Stimulated activated CD4-positive, alpha-beta T cell treated with anti-CD3 and anti-CD28 coated beads, Interleukin-4, amount 100 ng/mL, for 24 hours (primary cell): ENCODE results near the gene LIME1.
A peak's percentile ranks its signal among the peaks of the same experiment; 100 is the strongest.

Experiments used
- DNase-seq: peaks from one replicate; pipeline ENCODE4 v3.0.0-alpha.2; 2020

LIME1 gene

DNA sequence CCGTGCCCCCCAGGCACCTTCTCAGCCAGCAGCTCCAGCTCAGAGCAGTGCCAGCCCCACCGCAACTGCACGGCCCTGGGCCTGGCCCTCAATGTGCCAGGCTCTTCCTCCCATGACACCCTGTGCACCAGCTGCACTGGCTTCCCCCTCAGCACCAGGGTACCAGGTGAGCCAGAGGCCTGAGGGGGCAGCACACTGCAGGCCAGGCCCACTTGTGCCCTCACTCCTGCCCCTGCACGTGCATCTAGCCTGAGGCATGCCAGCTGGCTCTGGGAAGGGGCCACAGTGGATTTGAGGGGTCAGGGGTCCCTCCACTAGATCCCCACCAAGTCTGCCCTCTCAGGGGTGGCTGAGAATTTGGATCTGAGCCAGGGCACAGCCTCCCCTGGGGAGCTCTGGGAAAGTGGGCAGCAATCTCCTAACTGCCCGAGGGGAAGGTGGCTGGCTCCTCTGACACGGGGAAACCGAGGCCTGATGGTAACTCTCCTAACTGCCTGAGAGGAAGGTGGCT lies 39.1 kb upstream of the LIME1 start:
- no peak for DNase-seq

- DNase-seq = no peak
Observed at GRCh38 chr20:63697868-63698545, 38.5 kb upstream of the LIME1 start.

- peak; percentile 69 for DNase-seq
Observed at GRCh38 chr20:63698739-63699465, 37.6 kb upstream of the LIME1 start.

DNA sequence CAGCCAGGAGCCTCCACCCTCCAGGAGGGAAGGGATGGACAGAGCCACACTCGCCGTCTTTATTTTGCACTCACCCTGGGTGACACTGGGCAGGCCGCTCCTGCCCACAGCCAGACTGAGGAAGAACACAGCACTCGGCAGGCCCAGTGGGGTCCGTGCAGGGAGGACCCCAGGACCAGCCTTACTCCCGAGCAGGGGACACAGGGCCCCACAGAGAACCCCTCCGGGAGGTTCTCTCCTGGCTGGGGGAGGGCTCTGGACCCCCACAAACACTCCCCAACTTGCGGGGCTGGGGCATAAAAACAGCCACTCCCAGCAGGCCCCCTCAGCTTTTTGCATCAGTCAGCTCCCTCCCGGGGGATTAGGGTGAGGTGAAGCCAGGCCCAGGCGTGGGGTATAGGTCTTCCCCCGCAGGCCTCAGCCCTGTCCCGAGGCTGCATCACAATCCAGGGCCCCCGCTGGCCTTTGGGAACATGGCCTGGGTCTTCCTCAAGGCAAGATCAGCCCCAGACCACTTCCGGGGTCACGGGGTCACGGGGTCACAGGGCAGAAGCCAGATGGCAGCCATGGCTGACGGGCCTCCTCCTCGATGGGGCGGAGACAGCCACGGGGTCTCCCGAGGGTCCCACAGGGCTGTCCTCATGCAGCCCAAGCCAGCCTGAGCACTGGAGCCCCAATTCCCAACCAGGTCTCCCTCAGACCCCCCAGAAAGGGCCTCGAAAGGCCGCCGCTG lies 36.8 kb upstream of the LIME1 start:
- no peak for DNase-seq

- no peak for DNase-seq
Observed at GRCh38 chr20:63700199-63701050, 36.0 kb upstream of the LIME1 start.

GRCh38 chr20:63701051-63701328 lies 35.5 kb upstream of the LIME1 start:
- DNase-seq = no peak

- DNase-seq = no peak
Observed at GRCh38 chr20:63701329-63702035, 35.0 kb upstream of the LIME1 start.

GRCh38 chr20:63702036-63702665 lies 34.3 kb upstream of the LIME1 start:
- no peak for DNase-seq

GRCh38 chr20:63702751-63703470 lies 33.6 kb upstream of the LIME1 start:
- no peak for DNase-seq

- no peak for DNase-seq
Observed at GRCh38 chr20:63703471-63703975, 32.9 kb upstream of the LIME1 start.

DNA sequence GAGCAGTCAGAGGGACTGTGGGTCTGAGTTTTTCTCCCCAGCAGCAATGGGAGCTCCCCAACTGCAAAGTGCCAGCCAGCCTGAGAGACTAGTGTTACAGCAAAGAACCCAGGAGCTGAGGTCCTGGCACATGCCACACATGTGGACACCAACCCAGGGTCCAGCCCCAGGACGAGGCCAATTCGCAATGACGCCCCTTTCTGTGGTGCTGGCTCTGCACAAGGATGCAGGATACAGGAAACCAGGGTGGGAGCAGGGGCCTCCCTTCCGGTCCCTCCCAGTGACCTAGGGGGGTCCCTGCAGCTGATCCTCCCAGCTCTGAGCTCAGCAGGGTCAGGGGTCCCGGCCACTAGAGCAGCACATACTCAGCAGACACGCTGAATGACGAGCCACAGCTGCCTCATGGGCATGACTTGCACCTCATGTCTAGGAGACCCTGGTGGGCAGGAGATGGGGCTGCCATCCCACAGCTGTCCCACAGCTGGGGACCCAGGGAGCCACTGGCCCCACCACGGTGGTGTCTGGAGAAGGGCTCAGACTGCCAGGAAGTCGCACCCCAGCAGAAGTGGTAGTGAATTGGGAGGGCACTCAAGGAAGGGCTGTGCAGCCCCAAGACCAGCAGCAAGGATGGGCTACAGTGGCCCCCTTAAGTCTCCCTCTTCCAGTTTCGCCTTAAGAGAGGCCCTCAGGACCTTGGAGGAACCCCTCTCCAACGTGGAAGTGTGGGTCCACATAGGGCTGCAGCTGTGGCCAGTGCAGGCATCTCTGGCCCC lies 32.3 kb upstream of the LIME1 start:
- no peak for DNase-seq

DNA sequence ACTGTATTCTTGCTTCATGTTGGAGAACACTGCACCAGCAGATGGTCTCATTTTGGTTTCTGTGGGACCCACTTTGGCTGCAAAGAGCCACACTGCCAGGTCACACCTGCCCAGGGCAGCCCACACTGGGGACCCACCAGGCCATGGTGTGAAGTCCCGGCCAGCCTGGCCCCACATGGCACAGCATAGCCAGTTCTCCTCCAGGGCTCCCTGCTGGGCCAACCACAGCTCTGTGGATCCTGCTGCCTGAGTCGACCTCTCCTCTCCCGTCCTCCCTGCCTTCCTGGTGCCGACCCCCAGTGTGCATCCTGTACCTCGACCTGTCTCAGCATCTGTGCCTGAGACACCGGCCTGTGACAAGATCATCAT lies 31.7 kb upstream of the LIME1 start:
- DNase-seq = no peak

DNA sequence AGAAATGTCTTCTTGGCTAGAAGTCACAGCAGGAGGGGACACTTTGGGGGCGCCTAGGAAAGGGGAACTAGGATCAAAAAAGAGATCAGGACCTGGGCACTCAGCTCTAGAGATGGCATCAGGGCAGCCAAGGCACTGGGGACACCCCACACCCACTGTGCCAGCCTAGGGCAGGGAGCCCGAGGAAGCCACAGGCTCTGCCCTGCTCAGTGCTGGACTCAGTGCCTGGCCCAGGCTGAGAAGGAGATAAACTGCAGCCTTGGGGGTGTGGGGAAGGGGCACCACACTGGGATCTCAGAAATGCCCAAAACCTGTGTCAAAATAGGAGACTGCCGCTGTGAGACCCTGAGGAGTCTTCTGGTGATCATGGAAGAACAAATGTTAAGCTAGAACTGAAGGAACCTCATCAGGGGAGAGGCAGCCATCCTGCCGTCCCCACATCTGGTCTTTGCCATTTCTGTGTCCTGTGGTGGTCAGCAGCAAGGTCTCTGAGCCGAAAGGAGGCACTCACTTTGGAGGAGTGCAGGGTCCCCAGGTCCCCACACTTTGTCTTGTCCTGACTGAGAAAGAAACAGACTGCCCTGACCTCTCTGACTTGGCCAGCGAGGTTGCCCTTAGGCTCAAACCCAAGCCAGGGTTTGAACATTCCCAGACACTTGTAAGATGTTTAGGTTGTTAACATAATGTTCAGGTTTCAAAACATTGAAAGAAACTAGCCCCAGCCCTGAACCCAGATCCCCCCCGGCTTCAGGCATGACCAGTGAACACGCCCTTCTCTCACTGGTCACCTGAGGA lies 31.0 kb upstream of the LIME1 start:
- DNase-seq = no peak

GRCh38 chr20:63706027-63706695 lies 30.3 kb upstream of the LIME1 start:
- no peak for DNase-seq

GRCh38 chr20:63706852-63707557 lies 29.5 kb upstream of the LIME1 start:
- peak; percentile 70 for DNase-seq

- DNase-seq = peak; percentile 88
Observed at GRCh38 chr20:63707558-63708300, 28.7 kb upstream of the LIME1 start, which contains the start of the genes ARFRP1 and ZGPAT. Gene ARFRP1 (minus strand): TSS chr20:63707976. CDS start chr20:63707091, 885 bp downstream. Gene ZGPAT (plus strand): TSS chr20:63708039. CDS start chr20:63708581, 542 bp downstream.
